Endothelial cell of umbilical vein (primary cell): Measurements from ENCODE around the gene TRANK1.

Experiments used
- CTCF ChIP-seq, 2 donors: IDR thresholded peaks; 1 replicate in 1 of 2; 2 replicates in 1 of 2; pipeline ENCODE4 v1.5.1; 2011; ENCODE audit warnings: low read length in 2 of 2, mild to moderate bottlenecking in 2 of 2, moderate library complexity in 2 of 2, control low read depth in 1 of 2, inconsistent platforms in 1 of 2, low read depth in 1 of 2; ENCODE audit not compliant: insufficient read depth in 1 of 2; ENCODE audit errors: extremely low read depth in 1 of 2
- POLR2A ChIP-seq: IDR thresholded peaks from 2 replicates; pipeline ENCODE4 v1.6.1; 2012; ENCODE audit warnings: low read depth, mild to moderate bottlenecking, control low read depth, low read length
- POLR2AphosphoS5 ChIP-seq: IDR thresholded peaks from 2 replicates; pipeline ENCODE4 v1.6.1; 2012; ENCODE audit warnings: low read depth, mild to moderate bottlenecking, control low read depth, low read length, moderate library complexity; ENCODE audit not compliant: insufficient read depth

DNA sequence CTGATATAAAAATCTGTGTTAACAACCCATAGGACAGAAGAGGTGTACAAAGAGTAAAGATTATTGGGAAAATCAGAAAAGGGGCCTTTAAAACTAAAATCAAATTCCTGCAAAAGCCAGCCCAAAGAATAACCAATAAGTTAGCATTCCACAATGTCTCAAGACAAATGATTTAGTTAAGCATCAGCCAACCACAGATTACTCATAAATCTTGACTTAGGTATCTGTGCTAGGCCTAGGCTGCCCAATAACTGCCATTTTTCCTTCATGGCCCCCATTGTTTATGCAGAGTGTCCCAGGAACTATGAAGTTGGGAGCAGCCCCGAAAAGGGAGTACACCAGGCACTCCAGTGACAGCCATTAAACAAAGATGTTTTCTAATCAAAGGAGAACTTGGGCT, 7.4 kb downstream of the TRANK1 start:
- TF ChIP-seq POLR2AphosphoS5 = no peak
- TF ChIP-seq CTCF (IDR thresholded peaks at IDR 0.05; ENCODE audit: extremely low read depth in 1 of 2, insufficient read depth in 1 of 2, low read depth in 1 of 2, low read length in 2 of 2) = no peak
- TF ChIP-seq POLR2A = no peak
